SH-SY5Y (cell line): Measurements from ENCODE around the gene ZIC3.

Experiments used
- GATA2 ChIP-seq: IDR thresholded peaks from 2 replicates; pipeline ENCODE4 v1.6.1; 2011; ENCODE audit warnings: mild to moderate bottlenecking, low read depth, low read length
- GATA3 ChIP-seq: IDR thresholded peaks from 2 replicates; pipeline ENCODE4 v1.6.1; 2011; ENCODE audit warnings: low read depth, mild to moderate bottlenecking, low read length, moderate library complexity

GRCh38 chrX:137574784-137575293 lies 8.9 kb downstream of the ZIC3 start:
- TF ChIP-seq GATA2, result no peak
- TF ChIP-seq GATA3, result no peak
